Activated T-cell treated with anti-CD3 and anti-CD28 coated beads, Interleukin-2, amount 50 U/mL, for 24 hours (primary cell): ENCODE results near the gene EXOC6B.

Source experiments
- DNase-seq: peaks from one replicate; pipeline ENCODE4 v3.0.0-alpha.2; 2020
- H3K27ac Mint-ChIP-seq: 2 replicates; pipeline ENCODE4 v1.8.0; 2020; ENCODE audit warnings: mild to moderate bottlenecking, mixed read lengths
- H3K27me3 Mint-ChIP-seq: 2 replicates; pipeline ENCODE4 v1.8.0; 2020; ENCODE audit warnings: mixed read lengths
- H3K36me3 Mint-ChIP-seq: 2 replicates; pipeline ENCODE4 v1.8.0; 2020; ENCODE audit warnings: low read depth, mixed read lengths
- H3K4me1 Mint-ChIP-seq: 2 replicates; pipeline ENCODE4 v1.8.0; 2020; ENCODE audit warnings: low read depth, mixed read lengths
- H3K4me3 Mint-ChIP-seq: 2 replicates; pipeline ENCODE4 v1.8.0; 2020; ENCODE audit warnings: mild to moderate bottlenecking, moderate library complexity, mixed read lengths
- H3K9me3 Mint-ChIP-seq: 2 replicates; pipeline ENCODE4 v1.8.0; 2020; ENCODE audit warnings: mixed read lengths

The EXOC6B gene

DNA sequence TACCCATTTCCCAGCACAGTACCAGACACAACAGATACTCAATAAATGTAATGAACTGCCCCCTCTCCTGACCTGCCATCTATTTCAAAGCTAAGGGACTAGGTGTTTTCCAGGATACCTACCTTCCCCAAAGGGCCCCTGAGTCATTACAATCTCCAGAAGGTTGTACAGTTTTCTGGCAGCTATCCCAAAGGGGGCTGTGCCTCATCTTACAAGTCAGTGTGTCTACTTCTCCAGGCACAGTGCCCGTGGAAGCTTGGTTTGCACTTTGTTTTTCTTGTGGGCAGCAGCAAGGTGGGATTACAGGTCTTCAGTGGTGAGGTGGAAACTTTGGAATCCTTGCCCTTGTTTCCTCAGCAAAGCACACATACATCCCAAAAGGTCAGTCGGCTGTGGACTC, 615.4 kb downstream of the EXOC6B start:
- Mint-ChIP-seq H3K27me3 (no peaks in the 10 kb centered on the region), H3K4me3 (no peak overlapping the region), H3K36me3 (no peaks in the 10 kb centered on the region), H3K4me1 (no peaks in the 10 kb centered on the region), H3K27ac (no peak overlapping the region), H3K9me3 (no peaks in the 10 kb centered on the region)
- no peak for DNase-seq

DNA sequence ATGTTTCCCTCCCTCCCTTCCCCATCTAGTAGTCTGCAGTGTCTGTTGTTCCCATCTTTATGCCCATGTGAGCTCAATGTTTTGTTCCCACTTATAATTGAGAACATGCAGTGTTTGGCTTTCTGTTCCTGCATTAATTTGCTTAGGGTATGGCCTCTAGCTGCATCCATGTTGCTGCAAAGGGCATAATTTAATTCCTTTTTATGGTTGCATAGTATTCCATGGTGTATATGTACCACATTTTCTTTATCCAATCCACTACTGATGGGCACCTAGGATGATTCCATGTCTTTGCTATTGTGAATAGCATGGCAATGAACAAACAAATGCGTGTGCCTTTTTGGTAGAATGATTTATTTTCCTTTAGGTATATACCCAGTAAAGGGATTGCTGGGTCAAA, 617.6 kb downstream of the EXOC6B start:
- Mint-ChIP-seq H3K4me3 (no peak overlapping the region), H3K27ac (no peak overlapping the region), H3K27me3 (no peaks in the 10 kb centered on the region), H3K9me3 (no peaks in the 10 kb centered on the region), H3K36me3 (no peaks in the 10 kb centered on the region), H3K4me1 (no peaks in the 10 kb centered on the region)
- DNase-seq, result no peak

DNA sequence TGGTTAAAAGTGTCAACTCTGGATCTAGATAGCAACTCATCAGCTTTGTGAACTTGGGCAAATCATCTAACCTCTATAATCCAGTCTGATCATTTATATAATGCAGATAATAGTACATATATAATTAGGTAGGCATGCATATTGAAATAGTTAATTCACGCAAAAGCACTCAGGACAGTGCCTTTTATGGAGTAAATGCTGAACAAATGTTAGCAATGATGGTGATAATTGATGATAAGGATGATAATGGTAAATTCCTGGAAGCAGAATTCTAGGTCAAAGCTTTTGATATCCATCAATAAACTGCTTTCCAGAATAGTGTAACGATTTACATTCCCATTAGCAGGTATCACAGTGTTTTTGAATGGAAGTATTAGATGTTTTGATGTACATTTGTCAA, 618.5 kb downstream of the EXOC6B start:
- no peaks in the 10 kb centered on the region for H3K4me1 Mint-ChIP-seq
- no peak overlapping the region for H3K27ac Mint-ChIP-seq

DNA sequence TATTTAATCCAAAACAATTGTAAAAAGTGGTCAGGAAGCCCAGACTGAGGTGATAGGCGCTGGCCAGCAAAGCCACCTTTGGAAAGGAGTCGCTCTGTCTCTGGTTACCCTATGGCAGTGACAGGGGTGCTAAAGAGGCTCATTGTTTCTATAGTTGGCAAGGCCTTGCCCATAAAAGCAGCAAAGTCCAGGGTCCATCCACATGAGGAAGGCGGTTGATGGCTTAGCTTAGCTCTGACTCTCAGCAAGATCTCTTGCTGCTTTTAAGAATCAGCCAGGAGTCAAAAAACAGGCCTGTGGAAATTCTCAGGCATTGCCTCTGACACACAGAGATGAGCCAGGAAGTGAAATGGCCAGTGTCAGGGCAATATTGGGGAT, 620.3 kb downstream of the EXOC6B start:
- no peaks in the 10 kb centered on the region for H3K4me1 Mint-ChIP-seq
- no peak overlapping the region for H3K27ac Mint-ChIP-seq
- H3K36me3 Mint-ChIP-seq, result no peaks in the 10 kb centered on the region
- no peaks in the 10 kb centered on the region for H3K27me3 Mint-ChIP-seq
- no peak for DNase-seq
- H3K9me3 Mint-ChIP-seq, result no peaks in the 10 kb centered on the region
- H3K4me3 Mint-ChIP-seq, result no peak overlapping the region

More for the DNA sequence above, 618.5 kb downstream of the EXOC6B start:
- Mint-ChIP-seq H3K27me3 (no peaks in the 10 kb centered on the region), H3K9me3 (no peaks in the 10 kb centered on the region), H3K4me3 (no peak overlapping the region), H3K36me3 (no peaks in the 10 kb centered on the region)
- no peak for DNase-seq

DNA sequence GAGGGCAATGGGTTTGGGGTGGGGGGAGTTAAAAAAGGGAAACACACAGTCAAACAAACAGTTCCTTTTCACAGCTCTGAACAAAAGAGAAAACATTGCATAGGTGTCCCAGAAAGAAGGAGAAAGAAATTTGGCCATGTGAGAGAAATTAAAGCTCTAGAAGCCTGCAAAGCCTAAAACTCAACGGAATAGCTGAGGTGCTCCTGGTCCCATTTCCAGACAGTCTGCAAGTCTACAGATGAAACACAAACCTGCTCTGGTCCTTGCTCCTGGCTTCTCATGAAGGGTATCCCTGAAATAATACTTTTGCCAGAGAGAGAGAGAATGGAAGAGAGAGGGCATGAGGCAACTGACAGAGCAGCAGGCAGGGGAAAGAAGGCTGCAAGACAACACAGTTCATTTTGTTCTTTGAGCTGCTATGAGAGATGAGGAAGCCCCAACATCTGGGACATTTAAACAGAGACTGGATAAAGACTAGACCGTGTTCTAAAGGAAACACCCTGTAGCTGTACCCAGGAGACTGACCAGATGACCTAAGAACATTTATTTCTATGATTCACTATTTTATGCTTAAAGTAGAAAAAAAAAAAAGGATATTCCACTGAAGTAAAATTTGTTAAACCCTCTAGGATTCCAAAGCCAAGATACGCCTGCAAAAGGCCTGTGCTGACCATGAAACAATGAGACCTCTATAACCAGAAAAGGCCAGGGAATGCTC, 620.9 kb downstream of the EXOC6B start:
- DNase-seq, result no peak
- no peaks in the 10 kb centered on the region for H3K4me1 Mint-ChIP-seq
- no peak overlapping the region for H3K27ac Mint-ChIP-seq
- no peaks in the 10 kb centered on the region for H3K9me3 Mint-ChIP-seq
- H3K27me3 Mint-ChIP-seq, result no peaks in the 10 kb centered on the region
- H3K4me3 Mint-ChIP-seq, result no peak overlapping the region
- no peaks in the 10 kb centered on the region for H3K36me3 Mint-ChIP-seq

DNA sequence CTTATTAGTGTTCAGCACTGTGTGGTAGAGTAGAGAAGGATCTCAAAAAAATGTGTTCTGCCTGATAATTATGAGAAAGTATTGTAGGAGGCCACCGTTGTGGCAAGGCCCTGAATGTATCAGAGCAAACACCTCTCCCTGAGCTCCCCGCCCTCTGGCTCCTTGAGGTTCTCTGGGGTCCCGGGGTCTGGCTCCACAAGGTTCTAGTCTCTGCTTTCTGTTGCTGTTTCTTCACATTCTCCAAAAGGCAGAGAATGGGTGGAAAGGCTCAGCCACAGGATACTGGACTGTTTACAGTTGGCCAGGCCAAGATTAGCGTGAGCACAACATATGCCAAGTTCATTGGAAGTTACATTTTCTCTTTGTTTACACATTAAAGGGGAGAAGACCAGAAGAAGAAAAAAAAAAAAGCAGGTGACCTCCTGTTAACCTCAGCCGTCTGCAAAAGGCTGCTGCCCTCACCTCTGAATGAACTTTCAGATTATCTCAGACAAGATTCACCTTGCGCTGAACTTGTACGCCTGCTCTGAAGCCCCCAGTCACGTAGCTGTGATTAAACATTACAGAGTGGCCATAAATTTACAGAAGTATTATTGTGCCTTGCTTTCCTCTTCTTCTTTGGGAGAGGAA, 621.6 kb downstream of the EXOC6B start:
- H3K27ac Mint-ChIP-seq, result no peak overlapping the region
- H3K27me3 Mint-ChIP-seq, result no peaks in the 10 kb centered on the region

DNA sequence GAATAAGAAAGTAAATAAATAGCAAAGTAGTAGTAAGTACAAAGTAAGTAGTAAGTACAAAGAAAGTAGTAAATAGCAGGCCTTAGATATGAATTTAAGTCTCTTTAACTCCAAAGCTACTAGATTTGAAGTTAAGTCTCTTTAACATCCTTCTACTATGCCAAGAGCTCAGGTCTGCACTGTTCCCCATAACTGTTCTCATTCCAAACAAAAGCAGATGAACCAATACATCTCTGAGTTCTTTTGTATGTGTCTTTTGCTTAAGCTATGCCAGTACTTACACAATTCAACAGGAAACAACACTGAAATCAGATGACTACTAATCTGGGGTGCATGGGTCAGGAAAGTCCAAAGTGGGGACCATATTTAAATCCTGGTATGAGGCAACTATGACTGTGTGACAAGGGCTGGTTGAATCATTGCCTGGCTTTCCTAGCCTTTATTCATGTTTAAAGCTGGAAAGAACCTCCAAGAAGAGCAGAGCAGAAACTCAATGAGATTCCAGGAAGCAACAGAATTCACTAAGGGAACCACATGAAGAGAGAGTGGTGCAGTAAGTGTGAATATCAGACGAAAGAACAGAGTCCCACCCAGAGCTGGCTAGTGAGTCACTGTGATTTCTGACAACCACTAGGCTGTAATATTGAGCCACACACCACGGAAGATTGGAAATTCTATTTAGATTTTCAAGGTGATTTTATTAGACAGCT, 627.1 kb downstream of the EXOC6B start:
- Mint-ChIP-seq H3K4me1 (no peaks in the 10 kb centered on the region), H3K27me3 (no peaks in the 10 kb centered on the region), H3K9me3 (no peaks in the 10 kb centered on the region), H3K36me3 (no peaks in the 10 kb centered on the region), H3K4me3 (no peak overlapping the region), H3K27ac (no peak overlapping the region)
- no peak for DNase-seq

More for the DNA sequence above, 621.6 kb downstream of the EXOC6B start:
- Mint-ChIP-seq H3K4me1 (no peaks in the 10 kb centered on the region), H3K36me3 (no peaks in the 10 kb centered on the region), H3K9me3 (no peaks in the 10 kb centered on the region), H3K4me3 (no peak overlapping the region)
- DNase-seq, result no peak

DNA sequence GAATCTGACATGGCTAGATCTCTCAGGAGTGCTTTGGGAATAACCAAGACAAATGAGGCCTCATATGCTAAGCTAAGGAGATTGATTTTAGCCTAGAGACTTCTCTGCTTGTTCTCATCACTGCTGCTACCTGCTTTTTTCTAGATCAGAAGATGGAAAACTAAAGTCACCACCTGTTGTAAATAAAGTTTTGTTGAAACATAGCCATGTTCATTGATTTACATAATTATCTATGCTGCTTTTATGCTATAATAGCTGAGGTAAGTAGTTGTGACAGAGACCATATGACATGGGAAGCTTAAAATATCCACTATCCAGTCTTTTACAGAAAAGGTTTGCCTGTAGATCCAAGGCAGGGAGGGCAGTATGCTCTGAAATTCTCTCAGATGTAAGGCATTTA, 632.1 kb downstream of the EXOC6B start:
- Mint-ChIP-seq H3K9me3 (peaks cover 6% of the 10 kb centered on the region), H3K27ac (no peak overlapping the region), H3K4me1 (no peaks in the 10 kb centered on the region), H3K4me3 (no peak overlapping the region), H3K27me3 (no peaks in the 10 kb centered on the region), H3K36me3 (peaks cover 1% of the 10 kb centered on the region)
- DNase-seq, result no peak

DNA sequence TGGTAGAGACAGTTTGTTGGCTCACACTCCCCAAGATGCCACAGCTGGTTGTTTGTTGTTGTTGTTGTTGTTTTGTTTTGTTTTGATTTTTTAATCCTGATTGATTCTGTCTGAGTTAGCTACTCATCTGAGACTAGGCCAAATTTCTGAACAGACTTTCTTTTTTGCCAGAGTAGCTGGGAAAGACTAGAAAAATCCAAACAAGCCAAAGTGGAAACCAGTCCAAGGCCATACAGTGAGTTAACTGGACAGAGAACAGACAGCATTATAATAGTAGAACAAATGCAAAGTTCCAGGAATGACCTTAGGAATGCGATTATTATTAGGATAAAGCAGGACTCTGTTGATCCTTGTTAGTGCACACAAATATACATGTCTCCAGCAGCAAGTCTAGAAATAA, 634.4 kb downstream of the EXOC6B start:
- DNase-seq, result no peak
- Mint-ChIP-seq H3K27me3 (no peaks in the 10 kb centered on the region), H3K9me3 (peaks cover 7% of the 10 kb centered on the region), H3K27ac (no peak overlapping the region), H3K4me3 (no peak overlapping the region), H3K4me1 (no peaks in the 10 kb centered on the region), H3K36me3 (peaks cover 3% of the 10 kb centered on the region)

DNA sequence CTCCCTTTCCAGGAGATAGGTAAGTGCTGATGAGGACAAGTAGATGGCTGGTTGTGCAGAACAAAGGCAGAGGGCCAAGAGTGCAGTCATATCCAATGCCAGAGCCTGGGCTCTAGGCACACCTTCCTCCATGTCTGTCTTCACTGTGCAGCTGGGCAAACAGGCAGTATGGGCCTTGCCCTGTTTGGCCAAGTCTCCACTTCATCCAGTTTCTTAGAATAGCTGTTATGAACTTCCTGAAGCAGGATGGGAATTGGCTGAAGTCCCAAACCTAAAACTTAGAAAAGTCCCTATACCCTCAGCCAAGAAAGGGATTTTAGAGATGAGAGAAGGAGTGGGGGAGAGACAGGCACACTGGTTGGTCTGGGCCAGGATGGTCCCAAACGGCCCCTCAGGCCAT, 640.6 kb downstream of the EXOC6B start:
- Mint-ChIP-seq H3K27me3 (no peaks in the 10 kb centered on the region), H3K9me3 (peaks cover 3% of the 10 kb centered on the region), H3K4me1 (no peaks in the 10 kb centered on the region), H3K27ac (no peak overlapping the region), H3K36me3 (peaks cover 3% of the 10 kb centered on the region), H3K4me3 (no peak overlapping the region)
- DNase-seq, result no peak

DNA sequence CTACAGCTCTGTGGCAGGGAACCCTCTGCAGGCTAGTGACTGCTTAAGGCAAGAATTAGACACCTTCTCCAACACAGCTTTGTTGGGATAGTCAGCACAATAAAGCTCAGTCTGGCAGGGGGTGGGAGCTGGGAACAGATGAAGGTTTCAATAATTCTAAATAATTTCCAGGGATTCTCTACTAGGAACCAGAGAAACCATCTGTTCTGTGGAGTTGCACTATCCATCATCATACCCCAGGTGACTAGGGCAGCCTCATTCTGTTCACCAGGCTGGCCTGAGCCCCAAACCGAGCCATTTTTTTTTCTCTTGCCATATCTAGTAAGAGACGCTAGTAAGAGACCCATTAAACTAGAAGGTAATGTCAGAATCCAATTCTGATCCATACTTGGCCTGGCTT, 642.4 kb downstream of the EXOC6B start:
- Mint-ChIP-seq H3K36me3 (peaks cover 15% of the 10 kb centered on the region), H3K9me3 (no peaks in the 10 kb centered on the region), H3K4me1 (no peaks in the 10 kb centered on the region), H3K4me3 (no peak overlapping the region), H3K27ac (no peak overlapping the region), H3K27me3 (no peaks in the 10 kb centered on the region)
- DNase-seq, result no peak

DNA sequence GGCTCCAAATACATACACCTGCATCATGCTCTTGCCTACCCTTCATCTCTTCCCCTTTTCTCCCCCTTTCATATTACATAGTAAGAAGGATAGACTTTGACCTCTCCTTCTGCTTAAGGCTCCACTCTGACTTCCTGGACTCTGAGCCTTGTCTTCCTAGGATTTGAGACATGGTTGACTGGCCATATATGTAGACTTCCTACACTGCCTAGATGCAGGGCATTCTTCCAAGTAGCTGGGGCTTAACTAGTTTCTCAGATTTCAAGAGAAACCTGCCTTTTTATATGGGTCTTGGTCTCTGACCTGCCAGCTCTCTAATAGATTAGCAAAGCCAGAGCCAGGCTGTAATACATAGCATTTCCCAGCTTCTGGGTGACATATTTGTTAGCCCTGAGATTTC, 642.8 kb downstream of the EXOC6B start:
- Mint-ChIP-seq H3K4me1 (no peaks in the 10 kb centered on the region), H3K36me3 (peaks cover 18% of the 10 kb centered on the region), H3K4me3 (no peak overlapping the region), H3K27ac (no peak overlapping the region), H3K27me3 (no peaks in the 10 kb centered on the region), H3K9me3 (no peaks in the 10 kb centered on the region)
- no peak for DNase-seq

DNA sequence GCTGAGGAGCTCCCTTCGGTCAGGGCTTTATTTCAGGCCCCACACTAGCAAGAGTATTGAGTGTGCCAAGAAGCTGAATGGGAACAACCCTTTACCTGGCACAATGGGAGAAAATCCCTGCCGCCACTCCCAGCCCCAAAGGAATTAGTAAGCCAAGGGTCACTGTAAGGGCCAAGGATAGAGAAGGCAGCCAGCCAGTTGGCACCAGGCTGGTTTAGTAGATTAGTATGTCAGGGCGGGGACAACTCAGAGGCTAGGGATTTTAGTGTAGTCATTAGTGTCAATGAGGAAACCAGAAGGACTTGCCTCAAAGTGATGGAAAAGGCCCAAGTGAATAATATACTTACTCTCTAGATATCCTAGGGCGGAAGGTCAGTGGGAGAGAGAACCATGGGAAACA, 643.3 kb downstream of the EXOC6B start:
- Mint-ChIP-seq H3K4me3 (no peak overlapping the region), H3K4me1 (no peaks in the 10 kb centered on the region), H3K36me3 (peaks cover 22% of the 10 kb centered on the region), H3K27me3 (no peaks in the 10 kb centered on the region), H3K9me3 (no peaks in the 10 kb centered on the region), H3K27ac (no peak overlapping the region)
- no peak for DNase-seq

DNA sequence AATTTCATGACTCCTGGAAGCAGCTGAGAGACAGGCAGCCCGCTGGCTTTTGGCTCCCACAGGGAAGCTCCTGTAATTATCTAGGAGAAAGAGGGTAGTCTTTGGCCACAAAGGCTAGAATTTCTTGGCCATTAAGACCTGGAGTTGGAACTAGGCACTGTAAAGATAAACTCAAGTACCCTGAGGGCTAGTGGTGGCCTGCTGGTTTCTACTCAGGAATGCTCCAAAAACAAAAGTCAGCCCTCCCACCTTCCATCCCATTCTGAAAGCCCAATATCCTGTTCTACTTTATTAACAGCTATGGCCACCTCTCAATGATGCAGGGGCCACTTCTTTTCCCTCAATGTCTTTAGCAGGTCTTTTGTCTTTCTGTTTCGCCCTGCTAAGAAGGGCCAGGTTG, 644.2 kb downstream of the EXOC6B start:
- Mint-ChIP-seq H3K4me1 (no peaks in the 10 kb centered on the region), H3K27me3 (no peaks in the 10 kb centered on the region), H3K36me3 (peaks cover 24% of the 10 kb centered on the region), H3K9me3 (no peaks in the 10 kb centered on the region), H3K27ac (no peak overlapping the region), H3K4me3 (no peak overlapping the region)
- no peak for DNase-seq

DNA sequence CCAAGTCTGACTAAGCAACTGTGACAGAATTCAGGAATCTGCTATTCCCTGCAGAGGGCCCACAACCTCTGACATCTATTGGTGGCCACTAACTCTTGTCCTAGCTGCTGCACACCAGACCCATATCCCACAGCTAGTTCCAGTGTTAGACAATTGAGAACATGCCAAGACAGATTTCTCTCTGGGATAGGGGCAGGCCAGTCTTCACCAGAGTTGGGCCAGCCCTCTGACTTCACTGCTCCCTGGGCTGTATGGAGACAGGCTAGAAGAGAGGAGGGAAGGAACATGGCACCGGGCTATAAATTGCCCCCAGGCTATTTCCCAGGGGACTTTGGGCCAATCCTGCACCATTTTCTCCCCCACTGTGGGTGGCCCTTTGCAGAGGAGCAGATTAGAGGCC, 645.5 kb downstream of the EXOC6B start:
- DNase-seq, result no peak
- Mint-ChIP-seq H3K9me3 (no peaks in the 10 kb centered on the region), H3K36me3 (peaks cover 24% of the 10 kb centered on the region), H3K27ac (no peak overlapping the region), H3K27me3 (no peaks in the 10 kb centered on the region), H3K4me3 (no peak overlapping the region), H3K4me1 (no peaks in the 10 kb centered on the region)
